Activated naive CD4-positive, alpha-beta T cell (primary cell): ENCODE results near the gene PCDH19.

Experiments used
- DNase-seq, 4 experiments: peaks; one replicate each; lab custom pipeline; 2025; lab: John Stamatoyannopoulos, UW

PCDH19 gene

DNA sequence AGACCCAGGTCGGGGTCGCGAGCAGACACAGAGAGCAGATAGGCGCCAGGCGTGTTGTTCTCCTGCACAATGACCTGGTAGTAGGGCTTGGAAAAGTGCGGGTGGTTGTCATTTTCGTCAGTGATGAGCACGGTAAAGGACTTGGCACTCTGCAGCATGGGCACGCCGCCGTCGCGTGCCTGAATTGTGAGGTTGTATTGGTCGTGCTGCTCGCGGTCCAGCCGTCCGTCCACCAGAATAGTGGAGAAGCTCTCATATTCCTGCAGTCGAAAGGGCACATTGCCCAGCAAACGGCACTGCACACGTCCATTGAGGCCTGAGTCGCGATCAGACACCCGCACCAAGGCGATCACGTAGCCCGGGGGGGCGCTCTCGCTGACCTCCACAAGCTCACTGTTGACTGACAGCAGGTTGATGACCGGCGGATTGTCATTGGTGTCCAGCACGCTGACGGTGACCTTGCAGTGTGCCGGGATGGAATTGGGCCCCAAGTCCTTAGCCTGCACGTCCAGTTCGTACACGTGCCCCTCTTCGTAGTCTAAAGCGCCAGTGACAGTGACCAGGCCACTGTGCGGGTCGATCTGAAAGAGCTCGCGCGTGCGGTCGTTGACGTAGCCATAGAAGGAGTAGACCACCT is 2.8 kb downstream of the PCDH19 start:
- DNase-seq: no peak

DNA sequence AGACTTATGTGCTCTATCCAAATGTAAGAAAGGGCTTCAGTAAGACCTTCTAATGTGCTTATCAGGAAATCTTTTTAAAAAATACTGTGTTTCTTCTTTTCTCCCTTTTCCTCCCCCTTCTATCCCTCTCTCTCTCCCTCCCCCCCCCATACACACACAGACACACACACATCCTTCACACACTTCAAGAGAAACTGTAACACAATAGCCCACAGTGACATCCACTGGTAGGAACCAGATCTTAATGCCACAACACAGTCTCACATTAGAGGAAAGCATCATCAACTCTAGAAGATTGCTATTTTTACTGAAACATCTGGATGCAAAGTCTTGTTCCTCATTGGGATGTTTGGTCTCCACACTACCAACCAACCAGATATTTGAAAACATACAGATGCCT is 4.6 kb downstream of the PCDH19 start:
- no peak for DNase-seq

DNA sequence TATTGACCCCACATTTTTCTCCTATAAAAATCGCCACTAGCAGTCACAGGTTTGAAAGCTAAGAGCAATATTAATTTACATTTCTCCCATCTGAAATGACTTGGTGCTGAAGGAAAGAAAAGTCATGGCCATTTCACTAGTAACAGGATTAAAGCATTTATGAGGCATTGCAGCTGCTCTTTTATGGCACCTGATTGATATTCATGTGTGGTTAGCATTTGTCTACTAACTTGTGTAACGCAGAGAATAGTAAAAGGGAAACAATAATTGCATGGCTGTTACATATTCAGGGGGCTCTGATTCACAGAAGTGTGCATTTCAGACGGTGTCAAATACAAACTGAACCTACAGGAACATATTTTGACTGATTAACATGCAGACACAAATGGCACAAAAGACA is 5.2 kb downstream of the PCDH19 start:
- no peak for DNase-seq

DNA sequence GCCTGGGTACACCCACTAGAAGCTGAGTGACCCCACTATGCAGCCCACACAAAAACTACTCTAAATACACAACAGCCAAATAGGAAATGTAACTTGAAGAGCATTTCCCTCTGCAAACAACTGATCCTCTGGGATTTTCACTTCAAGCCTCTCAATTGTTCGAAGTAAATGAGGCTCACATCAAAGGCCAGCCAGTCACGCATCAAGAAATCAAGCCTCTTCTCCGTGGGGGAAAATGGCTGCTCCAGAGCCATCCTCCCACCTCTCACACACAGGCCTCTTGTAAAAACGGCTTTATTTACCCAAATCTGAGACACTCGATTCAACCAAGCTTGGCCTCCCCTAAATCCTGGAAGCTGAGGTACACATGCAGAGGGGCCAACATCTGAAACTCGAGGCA is 14.3 kb downstream of the PCDH19 start:
- DNase-seq: no peak

DNA sequence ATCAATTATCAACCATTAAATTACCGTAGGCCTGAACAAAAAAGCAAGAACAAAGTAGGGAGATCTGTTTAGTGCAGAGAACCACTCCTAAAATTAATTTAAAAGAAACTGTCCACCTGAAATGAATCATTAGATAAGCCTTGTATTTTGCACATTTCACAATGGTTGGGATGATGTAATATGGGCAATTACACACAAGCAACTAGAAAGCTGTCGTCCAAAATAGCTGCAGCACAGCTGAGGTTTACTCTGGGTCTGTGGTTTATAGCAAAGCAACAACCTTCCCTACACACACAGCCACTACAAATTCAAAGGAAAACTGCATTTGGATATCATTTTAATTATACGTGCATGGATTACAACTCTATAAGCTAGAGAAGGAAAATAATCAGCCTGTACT is 28.5 kb downstream of the PCDH19 start:
- DNase-seq: no peak

DNA sequence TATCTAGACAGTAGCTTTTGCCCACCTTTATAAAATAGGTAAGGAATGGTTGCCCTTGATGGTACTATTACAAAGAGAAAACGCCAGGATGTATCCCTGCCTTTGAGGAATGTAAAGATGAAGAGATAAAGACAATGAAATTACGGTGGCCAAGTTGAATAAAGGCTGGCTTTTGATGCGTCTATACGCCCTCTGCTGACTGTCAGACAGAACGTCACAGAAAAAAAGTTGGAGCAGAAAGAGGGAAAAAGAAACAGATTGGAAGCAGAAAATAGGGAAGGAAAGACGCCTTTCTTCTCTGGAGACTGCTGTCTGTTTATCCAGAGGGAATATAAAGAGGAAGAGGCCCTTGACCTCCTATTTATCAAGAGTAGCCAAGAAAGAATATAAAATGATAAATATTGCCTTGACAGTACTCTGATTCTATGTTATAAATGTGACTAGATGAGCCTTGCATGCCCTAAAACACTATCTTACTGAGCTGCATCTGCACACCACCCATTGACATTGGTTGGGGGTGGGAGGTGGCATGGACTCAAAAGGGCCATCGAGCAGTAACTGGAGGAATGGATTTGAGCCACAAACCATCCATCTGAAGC is 30.6 kb downstream of the PCDH19 start:
- no peak for DNase-seq

DNA sequence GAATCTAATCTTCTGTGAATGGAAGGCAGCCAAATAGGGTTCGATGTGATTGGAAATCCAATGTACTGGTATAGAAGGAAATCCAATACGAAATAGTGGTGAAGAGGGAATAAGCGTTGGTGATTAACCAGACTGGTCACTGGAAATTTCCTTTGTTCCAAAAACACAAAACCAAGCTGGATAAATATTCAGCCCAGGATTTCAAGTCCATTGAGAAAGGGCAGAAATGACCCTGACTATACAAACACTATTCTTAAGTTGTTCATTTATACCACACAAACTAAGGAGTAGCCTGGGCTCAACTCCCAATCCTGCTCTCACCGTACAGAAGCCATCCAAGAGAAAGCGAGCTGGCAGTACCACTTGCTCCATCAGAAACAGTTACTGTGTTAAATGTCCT is 32.2 kb downstream of the PCDH19 start:
- DNase-seq: no peak

DNA sequence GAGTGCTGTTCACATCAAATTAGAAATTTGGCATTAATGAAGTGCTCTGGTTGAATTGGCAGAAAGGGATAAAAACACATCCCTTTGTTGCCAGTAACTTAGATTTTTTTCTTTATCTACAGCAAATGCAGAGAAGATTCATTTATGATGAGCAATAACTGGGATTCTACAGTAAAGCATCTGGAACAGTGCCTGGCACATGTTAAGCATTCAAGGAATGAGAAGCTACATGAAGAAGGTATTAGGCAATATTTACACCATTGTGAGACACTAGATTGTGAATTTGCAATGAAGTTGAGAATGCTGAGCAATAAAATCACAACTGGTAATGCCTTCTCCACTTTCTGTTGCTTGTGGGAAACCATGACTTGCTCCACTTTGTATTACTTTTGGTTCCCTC is 33.5 kb downstream of the PCDH19 start:
- no peak for DNase-seq

DNA sequence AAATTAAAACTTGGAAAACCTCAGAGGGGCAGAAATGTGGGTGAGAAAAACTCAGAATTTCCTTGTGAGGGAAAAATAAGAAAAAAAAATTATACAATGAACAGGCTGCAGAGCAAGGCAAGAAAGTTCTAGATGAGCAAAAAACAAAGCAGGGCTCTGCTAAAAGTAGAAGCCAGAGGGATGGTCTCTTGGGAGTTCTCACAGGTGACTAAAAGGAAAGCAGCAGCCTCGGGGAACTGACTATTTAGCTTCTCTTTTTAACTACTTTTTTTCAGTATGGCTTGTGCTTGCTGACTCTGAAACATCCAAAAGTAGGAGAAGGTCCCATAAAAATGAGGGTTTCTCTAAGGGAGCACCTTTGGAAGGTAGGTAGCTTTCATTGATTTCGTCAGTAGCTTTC is 36.4 kb downstream of the PCDH19 start:
- no peak for DNase-seq

DNA sequence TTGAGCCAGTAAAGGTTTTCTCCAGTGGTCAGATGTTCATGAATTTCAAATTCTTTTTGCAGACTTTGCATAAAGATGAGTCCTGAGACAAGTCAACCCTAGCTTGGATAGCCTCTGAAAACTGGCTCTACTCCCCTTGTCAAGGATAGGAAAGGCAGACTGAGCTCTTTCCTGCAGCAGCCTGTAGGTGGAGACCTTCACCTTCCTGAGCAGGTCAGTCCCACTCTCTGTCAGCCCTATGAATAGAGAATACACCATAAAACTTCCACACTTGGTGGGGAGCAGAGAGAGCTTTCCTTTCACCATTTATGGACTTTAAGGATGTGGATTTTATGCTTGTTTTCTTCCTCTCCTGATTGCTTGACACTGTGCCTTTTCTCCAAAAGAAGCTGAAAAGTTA is 41.9 kb downstream of the PCDH19 start:
- no peak for DNase-seq

DNA sequence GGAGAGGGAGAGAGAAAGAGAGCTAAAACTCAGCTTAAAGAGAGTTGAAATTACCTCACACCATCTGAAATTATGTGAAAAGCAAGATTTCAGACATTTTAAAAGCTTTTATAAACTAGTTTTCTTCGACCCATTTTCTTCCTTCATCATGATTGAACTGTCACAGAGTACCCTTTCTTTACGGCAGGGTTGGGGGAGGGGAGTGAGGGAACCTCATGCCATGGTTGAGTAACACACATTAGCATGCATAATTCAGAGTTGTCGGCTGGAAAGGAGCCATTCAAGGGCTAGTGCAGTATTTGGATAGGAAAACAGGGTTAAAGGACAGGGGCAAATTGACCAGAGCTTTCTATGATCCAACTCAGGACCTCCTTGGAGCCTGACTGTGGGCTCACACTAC is 46.2 kb downstream of the PCDH19 start:
- DNase-seq: no peak

DNA sequence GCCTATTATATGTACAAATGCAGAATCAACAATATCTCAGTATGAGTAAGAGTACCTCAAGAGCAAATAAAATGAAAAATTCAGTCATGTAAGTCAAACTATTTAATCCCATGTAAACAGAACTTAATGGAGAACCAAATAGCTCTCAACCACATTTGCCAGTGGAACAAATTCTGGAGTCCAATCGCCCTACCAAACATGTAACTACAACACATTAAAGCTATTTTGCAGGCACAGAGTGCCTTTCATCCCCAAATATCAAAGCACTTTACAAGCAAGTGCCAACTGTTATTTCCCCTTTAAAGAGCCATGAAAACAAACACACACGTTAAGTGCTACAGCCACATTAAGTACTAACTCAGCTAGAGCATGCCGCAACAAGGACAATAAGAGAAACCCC is 51.3 kb downstream of the PCDH19 start:
- no peak for DNase-seq

DNA sequence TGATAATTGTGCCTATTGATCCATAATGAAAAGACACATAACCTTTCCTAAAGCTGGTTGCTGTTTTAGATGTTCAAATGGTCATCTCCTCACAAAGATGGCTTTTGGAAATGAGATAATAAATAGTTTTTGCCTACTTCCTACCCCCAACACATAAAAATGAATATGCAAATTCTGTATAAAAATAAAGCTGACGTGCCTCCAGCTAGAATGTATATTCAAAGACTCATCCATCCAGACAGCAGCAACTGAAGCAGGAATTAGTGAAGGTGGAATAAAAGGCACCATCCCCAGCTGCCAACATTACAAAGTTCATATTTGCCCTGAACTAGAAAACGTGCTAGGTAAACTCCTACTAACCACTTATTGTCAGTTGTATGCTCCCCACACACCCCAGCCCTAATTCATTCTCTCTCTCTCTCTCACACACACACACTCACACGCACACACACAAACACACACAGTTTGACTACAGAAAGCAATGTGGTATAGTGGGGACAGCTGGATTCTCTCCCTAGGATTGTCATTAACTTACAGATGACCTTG is 53.6 kb downstream of the PCDH19 start:
- DNase-seq: no peak

DNA sequence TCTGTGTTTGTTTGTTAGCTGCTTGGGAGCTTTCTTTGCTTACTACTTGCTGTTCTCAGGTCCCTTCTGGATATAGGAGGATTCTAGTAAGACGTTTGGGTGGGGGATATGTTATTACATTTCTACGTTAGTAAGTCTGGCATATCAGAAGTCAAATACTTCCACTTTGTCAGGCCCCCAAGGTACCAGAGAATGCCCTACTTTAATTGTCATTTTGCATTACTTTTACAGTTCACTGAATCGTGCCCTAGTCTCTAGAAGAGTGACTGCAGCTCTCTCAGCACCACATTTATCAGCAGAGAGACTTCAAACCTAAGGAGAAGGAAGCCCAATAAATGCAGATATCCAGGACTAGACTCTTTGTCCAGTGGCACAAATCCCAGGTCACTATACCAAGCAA is 54.4 kb downstream of the PCDH19 start:
- no peak for DNase-seq

DNA sequence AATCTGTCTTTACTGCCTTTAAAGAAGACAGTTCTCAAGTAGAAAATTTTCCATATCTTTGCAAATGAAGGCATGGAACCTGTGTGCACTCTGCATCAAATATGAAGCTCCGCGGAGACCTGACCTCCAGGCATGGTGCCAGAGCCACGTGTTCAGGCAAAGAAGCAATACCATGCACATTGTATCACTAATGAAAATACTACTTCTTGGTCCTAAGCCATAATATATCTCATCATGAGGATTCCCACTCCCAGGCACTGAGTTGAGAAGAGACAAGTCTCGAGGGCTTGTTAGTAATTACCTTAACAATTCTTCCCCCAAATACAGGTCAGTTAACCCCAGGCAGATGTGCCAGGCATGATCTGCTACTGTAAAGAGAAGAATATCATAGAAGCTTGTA is 56.7 kb downstream of the PCDH19 start:
- DNase-seq: no peak

DNA sequence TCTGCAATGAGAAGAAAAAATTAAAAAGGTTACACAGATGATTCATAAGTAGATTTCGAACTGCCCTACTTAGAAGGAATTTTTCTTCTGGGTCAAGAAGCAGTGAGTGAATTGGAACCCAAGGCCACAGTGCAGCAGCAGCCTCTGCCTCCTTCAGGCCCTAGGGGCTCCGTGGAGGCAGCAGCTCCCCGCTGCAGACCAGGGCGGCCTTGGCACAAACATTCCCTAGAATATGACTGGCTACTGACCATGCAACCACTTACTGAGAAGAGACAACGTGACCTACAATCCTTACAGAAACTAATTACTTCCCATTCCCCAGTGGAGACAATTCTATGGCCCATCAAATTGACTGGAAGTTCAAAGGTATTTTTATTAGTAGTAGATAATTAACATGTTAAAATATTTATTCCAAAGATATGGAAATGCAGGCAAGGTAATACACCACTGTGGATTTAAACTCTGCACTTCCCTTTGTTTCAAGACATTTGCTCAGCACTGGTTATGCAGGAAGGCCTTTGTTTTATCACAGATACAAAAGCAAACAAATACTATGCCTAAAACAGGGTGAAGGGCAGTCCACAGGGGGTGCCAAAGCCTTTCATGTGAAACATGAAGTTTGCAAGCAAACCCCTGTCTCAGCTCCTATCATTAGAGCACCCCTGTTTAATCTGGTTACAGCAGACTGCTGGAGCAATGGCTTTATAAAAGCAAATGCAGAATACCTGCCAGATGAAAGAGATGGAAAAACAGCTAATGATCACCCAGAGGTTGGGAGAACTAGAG is 59.2 kb downstream of the PCDH19 start:
- DNase-seq: no peak

DNA sequence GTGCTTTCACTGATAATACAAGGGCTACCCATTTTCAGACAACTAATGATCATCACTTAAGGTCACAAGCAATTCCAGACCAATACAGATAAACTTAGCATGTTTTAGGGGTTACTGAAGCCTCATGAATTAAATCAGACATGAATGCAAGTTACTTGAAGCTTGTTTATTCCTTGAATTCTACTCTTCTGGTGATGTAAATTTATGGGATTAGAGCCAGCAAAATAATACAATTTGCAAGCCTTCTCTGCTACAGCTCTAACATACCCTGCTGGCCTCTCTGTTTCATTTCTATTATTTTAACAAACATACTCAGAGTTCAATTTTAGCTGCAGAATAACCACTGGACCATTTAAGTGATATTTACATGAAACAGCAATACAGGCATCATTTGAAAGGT is 60.7 kb downstream of the PCDH19 start:
- DNase-seq: no peak

DNA sequence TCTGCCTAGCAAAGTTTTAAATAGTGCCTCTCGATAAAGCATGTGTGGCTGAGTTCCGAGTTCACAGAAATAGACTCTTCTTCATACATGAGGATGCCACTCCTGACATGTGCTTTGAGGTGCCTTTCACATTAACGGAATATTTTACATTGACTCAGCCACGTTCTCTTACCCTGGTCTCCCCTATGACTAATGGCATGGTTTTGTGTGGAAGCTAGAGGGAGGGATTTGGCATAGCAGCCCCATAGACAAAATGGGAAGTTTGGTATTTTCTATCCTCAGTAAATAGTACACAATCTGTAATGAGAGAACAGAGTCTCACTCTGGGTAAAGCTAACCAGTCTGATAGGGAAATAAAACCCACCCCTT is 68.9 kb downstream of the PCDH19 start:
- no peak for DNase-seq

DNA sequence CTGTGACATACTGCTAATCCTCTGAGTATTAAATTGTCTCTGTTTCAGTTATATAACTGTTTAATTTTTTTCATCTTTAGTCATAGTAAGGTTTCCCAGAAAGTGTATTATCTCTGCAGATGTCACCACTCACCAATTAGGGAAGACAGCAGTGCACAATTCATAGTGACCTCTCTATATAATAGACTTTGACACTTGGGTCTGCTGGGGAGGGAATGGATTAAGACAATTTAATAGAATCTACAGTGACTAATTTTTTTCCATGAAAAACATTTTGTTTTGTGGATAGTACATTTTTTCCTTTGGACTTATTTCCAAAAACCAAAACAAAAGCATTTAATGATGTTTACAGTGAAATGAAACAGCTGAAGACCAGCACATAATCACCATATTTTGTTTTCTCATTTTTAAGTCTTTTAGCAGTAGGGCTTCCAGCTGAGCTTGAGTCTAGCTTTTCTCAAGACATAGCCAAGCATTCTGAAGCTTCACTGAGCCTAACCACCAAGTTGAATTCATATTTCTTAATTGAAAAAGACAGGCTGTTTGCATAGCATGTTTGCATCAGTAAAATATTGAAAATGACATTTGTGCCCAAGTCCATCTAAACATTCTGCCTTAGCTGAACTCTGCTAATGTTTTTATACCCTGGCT is 69.5 kb downstream of the PCDH19 start:
- no peak for DNase-seq

DNA sequence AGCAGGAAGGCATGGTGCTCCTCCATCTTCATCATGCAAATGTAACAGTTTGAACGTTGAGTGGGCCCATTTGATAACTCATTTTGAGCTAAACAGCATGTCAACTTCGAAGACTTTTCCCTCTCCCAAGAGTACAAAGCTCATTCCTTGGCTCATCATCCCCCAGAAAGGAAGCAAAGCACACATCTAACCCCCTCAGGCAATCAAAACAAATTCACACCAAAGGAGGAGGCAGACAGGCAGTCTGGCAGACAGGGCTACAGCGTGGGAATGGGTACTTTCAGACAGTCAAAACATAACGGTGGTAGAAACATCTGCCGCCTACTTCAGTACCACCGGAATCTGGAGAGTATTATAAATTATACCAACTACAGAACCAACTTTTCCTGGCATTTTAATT is 81.7 kb downstream of the PCDH19 start:
- no peak for DNase-seq

DNA sequence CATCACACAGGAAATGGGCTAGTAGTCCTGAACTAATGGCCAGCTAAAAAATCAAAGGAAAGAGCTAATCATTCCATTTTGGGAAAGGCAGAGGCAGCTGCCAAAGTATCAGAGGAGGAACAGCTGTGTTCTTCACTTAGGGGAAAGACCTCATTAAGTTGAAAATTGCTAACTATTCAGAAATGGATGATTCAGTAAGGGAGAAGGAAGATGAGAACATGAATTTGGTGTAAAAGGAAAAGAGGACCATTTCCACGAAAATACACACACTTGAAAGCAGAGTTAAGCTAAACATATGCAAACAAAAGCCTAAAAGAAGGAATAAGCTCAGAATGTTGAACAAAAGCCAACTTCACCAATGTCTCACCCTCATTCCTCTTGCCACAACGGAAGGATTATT is 90.4 kb downstream of the PCDH19 start:
- DNase-seq: no peak

DNA sequence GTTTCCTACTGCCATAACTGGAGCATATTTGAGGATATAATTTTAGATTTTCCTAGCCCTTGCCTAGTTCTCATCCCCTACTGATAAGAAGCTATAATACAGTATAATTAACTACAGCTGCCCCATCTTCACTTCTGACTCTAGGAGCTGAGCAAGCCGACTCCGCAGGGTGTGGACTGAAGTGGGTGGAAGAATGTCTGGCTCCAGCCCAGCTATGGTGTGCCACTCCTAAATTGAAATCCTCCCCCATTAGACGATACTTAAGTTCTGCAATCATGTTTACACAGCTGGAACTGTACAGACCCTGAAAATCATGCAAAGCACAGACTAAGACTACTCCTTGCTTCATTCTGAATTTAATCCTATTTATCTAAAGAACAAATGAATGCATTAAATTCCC is 93.1 kb downstream of the PCDH19 start:
- DNase-seq: no peak

DNA sequence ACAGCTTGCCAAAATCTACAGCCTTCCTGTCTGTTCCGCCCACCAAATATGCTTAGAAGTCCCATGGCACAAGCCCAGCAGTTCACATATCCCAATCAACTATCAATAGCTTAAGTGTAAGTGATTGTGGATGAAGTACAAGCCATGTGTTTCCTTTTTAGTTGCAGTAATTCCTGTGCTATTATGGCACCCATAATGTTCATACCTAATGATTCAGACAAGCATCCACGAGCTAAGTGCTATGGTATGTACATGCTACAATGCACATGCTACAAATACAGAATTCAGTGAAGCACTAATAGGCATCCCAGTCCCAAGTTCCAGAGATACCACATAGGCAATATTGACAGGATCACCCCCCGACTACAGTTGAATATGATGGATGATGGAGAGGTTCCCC is 94.5 kb downstream of the PCDH19 start:
- no peak for DNase-seq
